SK-N-SH (cell line): Measurements from ENCODE around the gene CSTF3. TPM values are rescaled to one million over a fixed set of nuclear protein-coding genes. Genes with fewer than 3 reads are reported as not detected.

Experiments
- CTCF ChIA-PET: fragments of 300-600, 350-600 bp; formaldehyde crosslinking; extraction: SDS; loops from one replicate; lab custom pipeline; 2021; lab: Yijun Ruan, JAX
- POLR2A ChIA-PET: fragments of 350-600 bp; sonication (Branson Sonifier 250); formaldehyde crosslinking; extraction: SDS; loops from one replicate; lab custom pipeline; 2020; ENCODE audit warnings: antibody characterized with exemption, inconsistent platforms; lab: Yijun Ruan, JAX
- DNase-seq: peaks from one replicate; pipeline ENCODE4 v3.0.0; 2012
- H2AFZ ChIP-seq: fragments of 200-600 bp; sonication (generic); 2 replicates; pipeline ENCODE4 v1.8.1; 2016; ENCODE audit warnings: antibody characterized with exemption, mild to moderate bottlenecking, low read depth
- H3F3A ChIP-seq: fragments of 200-600 bp; sonication (generic); replicated peaks from 2 replicates; pipeline ENCODE3; 2016; ENCODE audit warnings: antibody characterized with exemption, mild to moderate bottlenecking; ENCODE audit not compliant: insufficient read depth
- H3K27ac ChIP-seq, 2 experiments: fragments of 200-500 bp in 1 of 2; fragments of 200-600 bp in 1 of 2; sonication (Bioruptor generic) in 1 of 2; sonication (generic), shearing (Covaris generic) in 1 of 2; 2 replicates each; pipeline versions ENCODE4 v1.5.1 to v1.6.1; 2014 to 2016; ENCODE audit warnings: low read depth in 2 of 2, inconsistent platforms in 1 of 2, low read length in 1 of 2, mild to moderate bottlenecking in 1 of 2, mixed read lengths in 1 of 2
- H3K27me3 ChIP-seq: fragments of 200-600 bp; sonication (generic), shearing (Covaris generic); 2 replicates; pipeline ENCODE4 v1.6.1; 2016; ENCODE audit warnings: mixed run types; ENCODE audit not compliant: insufficient read depth
- H3K36me3 ChIP-seq, 2 experiments: fragments of 200-500 bp in 1 of 2; fragments of 200-600 bp in 1 of 2; sonication (Bioruptor generic) in 1 of 2; sonication (generic) in 1 of 2; replicated peaks in 1 of 2; 2 replicates each; pipeline versions ENCODE3 to v1.5.1; 2014 to 2016; ENCODE audit warnings: low read length in 1 of 2, mild to moderate bottlenecking in 1 of 2; ENCODE audit not compliant: insufficient read depth in 2 of 2, control insufficient read depth in 1 of 2
- H3K4me1 ChIP-seq, 2 experiments: fragments of 200-500 bp in 1 of 2; fragments of 200-600 bp in 1 of 2; sonication (Bioruptor generic) in 1 of 2; sonication (generic), shearing (Covaris generic) in 1 of 2; 2 replicates each; pipeline versions ENCODE4 v1.5.1 to v1.6.1; 2014 to 2016; ENCODE audit warnings: low read depth in 1 of 2, low read length in 1 of 2, mixed run types in 1 of 2; ENCODE audit not compliant: insufficient read depth in 2 of 2, control insufficient read depth in 1 of 2
- H3K4me2 ChIP-seq: fragments of 200-600 bp; sonication (generic), shearing (Covaris generic); 2 replicates; pipeline ENCODE4 v1.6.1; 2017; ENCODE audit warnings: mixed run types
- H3K4me3 ChIP-seq, 2 experiments: fragments of 200-500 bp in 1 of 2; fragments of 200-600 bp in 1 of 2; sonication (Bioruptor generic) in 1 of 2; sonication (generic), shearing (Covaris generic) in 1 of 2; 2 replicates each; pipeline versions ENCODE4 v1.5.1 to v1.8.1; 2014 to 2016; ENCODE audit warnings: low read depth in 2 of 2, inconsistent platforms in 1 of 2, low read length in 1 of 2, mild to moderate bottlenecking in 1 of 2, mixed read lengths in 1 of 2, moderate library complexity in 1 of 2
- H3K79me2 ChIP-seq: fragments of 200-600 bp; sonication (generic); 2 replicates; pipeline ENCODE4 v1.8.1; 2017; ENCODE audit warnings: mild to moderate bottlenecking; ENCODE audit not compliant: insufficient read depth
- H3K9ac ChIP-seq: fragments of 200-600 bp; sonication (generic); 2 replicates; pipeline ENCODE4 v1.6.1; 2017; ENCODE audit warnings: mixed run types
- H3K9me2 ChIP-seq: fragments of 200-600 bp; sonication (generic); 2 replicates; pipeline ENCODE4 v1.6.1; 2017; ENCODE audit warnings: mixed run types
- H3K9me3 ChIP-seq: fragments of 200-600 bp; sonication (generic); 2 replicates; pipeline ENCODE4 v1.6.1; 2017; ENCODE audit warnings: mixed run types, mild to moderate bottlenecking, moderate library complexity
- H4K20me1 ChIP-seq: fragments of 200-600 bp; sonication (generic); 2 replicates; pipeline ENCODE4 v1.6.1; 2017; ENCODE audit warnings: mild to moderate bottlenecking, mixed run types; ENCODE audit not compliant: insufficient read depth
- CHD2 ChIP-seq: fragments of 150-350 bp; IDR thresholded peaks from 2 replicates; pipeline ENCODE4 v1.6.1; 2018; ENCODE audit warnings: low read length; ENCODE audit not compliant: partially characterized antibody
- ELF1 ChIP-seq: IDR thresholded peaks from 2 replicates; pipeline ENCODE4 v1.4.0; 2012
- EP300 ChIP-seq, 2 experiments: IDR thresholded peaks; 2 replicates each; pipeline versions ENCODE4 v1.4.0 to v1.6.1; 2012; ENCODE audit warnings: borderline replicate concordance in 1 of 2, low read depth in 1 of 2, low read length in 1 of 2
- EZH2phosphoT487 ChIP-seq: fragments of 200-600 bp; sonication (generic); IDR thresholded peaks from 2 replicates; pipeline ENCODE4 v1.6.1; 2017; ENCODE audit warnings: low read depth, mixed run types, mild to moderate bottlenecking, antibody characterized with exemption, moderate library complexity, borderline replicate concordance
- FOSL2 ChIP-seq: IDR thresholded peaks from 2 replicates; pipeline ENCODE4 v1.4.0; 2012; ENCODE audit warnings: low read depth, mild to moderate bottlenecking, moderate library complexity, borderline replicate concordance
- MEF2A ChIP-seq: IDR thresholded peaks from 2 replicates; pipeline ENCODE4 v1.4.0; 2012; ENCODE audit warnings: low read depth, borderline replicate concordance
- MXI1 ChIP-seq: IDR thresholded peaks from 2 replicates; pipeline ENCODE4 v1.6.1; 2012; ENCODE audit warnings: mild to moderate bottlenecking, low read depth, low read length, improper control_type of control experiment
- PBX3 ChIP-seq: IDR thresholded peaks from 2 replicates; pipeline ENCODE4; 2012
- POLR2AphosphoS5 ChIP-seq: IDR thresholded peaks from 2 replicates; pipeline ENCODE4 v1.6.1; 2012; ENCODE audit warnings: low read depth, low read length
- RCOR1 ChIP-seq: fragments of 150-350 bp; IDR thresholded peaks from 2 replicates; pipeline ENCODE4 v1.6.1; 2017; ENCODE audit warnings: antibody characterized with exemption, low read length
- REST ChIP-seq: IDR thresholded peaks from 2 replicates; pipeline ENCODE4 v1.6.1; 2012; ENCODE audit warnings: mild to moderate bottlenecking, low read depth, low read length, moderate library complexity
- TCF12 ChIP-seq: IDR thresholded peaks from 2 replicates; pipeline ENCODE4 v1.4.0; 2012
- USF1 ChIP-seq: IDR thresholded peaks from 2 replicates; pipeline ENCODE4 v1.4.0; 2012; ENCODE audit warnings: low read depth, borderline replicate concordance
- YY1 ChIP-seq: IDR thresholded peaks from 2 replicates; pipeline ENCODE4 v1.4.0; 2012; ENCODE audit warnings: low read depth, mild to moderate bottlenecking
- ZBTB33 ChIP-seq: IDR thresholded peaks from 2 replicates; pipeline ENCODE4 v1.4.0; 2012; ENCODE audit warnings: low read depth, borderline replicate concordance
- WGBS: methylation state at CpG from one replicate; pipeline ENCODE4 v1.1.6; 2017; ENCODE audit warnings: low lambda C conversion rate; 5-methylcytosine and 5-hydroxymethylcytosine counted together
- polyA plus RNA-seq, 3 experiments: library from polyadenylated mRNA; depleted of rRNA; stranded (reverse); fragments of >200 nt; gene quantifications; 2 replicates each; pipeline ENCODE4 v1.2.3, GENCODE V29; 2012

Gene CSTF3
- polyA plus RNA-seq, 1 of the 3 experiments (the other 2 are of a cell fraction): 26.3 TPM

GRCh38 chr11:33109294-33109895 is 51.9 kb downstream of the CSTF3 start:
- TF ChIP-seq RCOR1: no peak
- Histone ChIP-seq H3K9ac (no peak overlapping the region), H3K9me3 (no peaks in the 10 kb centered on the region), H3K9me2 (no peaks in the 10 kb centered on the region), H3K27ac (no peak overlapping the region), H4K20me1 (no peaks in the 10 kb centered on the region), H2AFZ (no peak overlapping the region), H3K36me3 (peaks cover 6 to 21% of the 10 kb centered on the region in 2 experiments), H3K4me2 (no peak overlapping the region), H3K79me2 (no peaks in the 10 kb centered on the region), H3F3A (peaks cover 9% of the 10 kb centered on the region), H3K4me3 (no peak overlapping the region), H3K4me1 (no peaks in the 10 kb centered on the region; a peak in 1 of 4 replicates), H3K27me3 (no peaks in the 10 kb centered on the region)
- no peak for DNase-seq
- POLR2A ChIA-PET: no interaction called here
- CTCF ChIA-PET: interaction anchor here (0.7 kb wide), 1 partner anchor 26 kb away, joined by 3 read pairs; no protein-coding TSS in a partner anchor

GRCh38 chr11:33103836-33104235 is 57.4 kb downstream of the CSTF3 start:
- no peak overlapping the region for H2AFZ ChIP-seq
- H3K27ac ChIP-seq: no peak overlapping the region
- no peaks in the 10 kb centered on the region for H3K79me2 ChIP-seq
- no peak for DNase-seq
- no peaks in the 10 kb centered on the region; a peak in 1 of 4 replicates for H3K4me1 ChIP-seq
- ChIA-PET POLR2A (no interaction called here), CTCF (interaction anchor here (0.9 kb wide), 1 partner anchor 64 kb away, joined by 3 read pairs; no protein-coding TSS in a partner anchor)
- H4K20me1 ChIP-seq: no peaks in the 10 kb centered on the region
- no peaks in the 10 kb centered on the region for H3K9me2 ChIP-seq
- H3K9me3 ChIP-seq: no peaks in the 10 kb centered on the region
- H3K4me2 ChIP-seq: no peak overlapping the region
- peaks cover 15% of the 10 kb centered on the region for H3F3A ChIP-seq
- no peaks in the 10 kb centered on the region for H3K27me3 ChIP-seq
- no peak for TF ChIP-seq FOSL2
- TF ChIP-seq USF1: no peak
- no peak for TF ChIP-seq CHD2
- TF ChIP-seq PBX3: no peak
- TF ChIP-seq EZH2phosphoT487: no peak
- no peak for TF ChIP-seq MEF2A
- no peak for TF ChIP-seq MXI1
- TF ChIP-seq POLR2AphosphoS5: no peak
- peaks cover 38 to 55% of the 10 kb centered on the region in 2 experiments for H3K36me3 ChIP-seq
- no peak overlapping the region for H3K9ac ChIP-seq
- no peak overlapping the region for H3K4me3 ChIP-seq

- H3K4me1 ChIP-seq: no peaks in the 10 kb centered on the region
- no peak overlapping the region for H2AFZ ChIP-seq
- no peak overlapping the region for H3K27ac ChIP-seq
- no peaks in the 10 kb centered on the region for H4K20me1 ChIP-seq
- DNase-seq: no peak
- 8% methylated on average over 1 of the region's 1 CpG for WGBS
- no peaks in the 10 kb centered on the region for H3K9me3 ChIP-seq
- no peaks in the 10 kb centered on the region for H3K27me3 ChIP-seq
- ChIA-PET CTCF (interaction anchor here (1.2 kb wide), 1 partner anchor 28 kb away, joined by 4 read pairs; no protein-coding TSS in a partner anchor), POLR2A (no interaction called here)
- peaks cover 55 to 58% of the 10 kb centered on the region in 2 experiments for H3K36me3 ChIP-seq
- H3K9ac ChIP-seq: no peak overlapping the region
- no peak overlapping the region for H3K4me2 ChIP-seq
- H3K79me2 ChIP-seq: no peaks in the 10 kb centered on the region
- no peaks in the 10 kb centered on the region for H3K9me2 ChIP-seq
- no peak overlapping the region for H3K4me3 ChIP-seq
- H3F3A ChIP-seq: peaks cover 7% of the 10 kb centered on the region
- TF ChIP-seq TCF12 (no peak), EP300 (IDR thresholded peaks at IDR 0.05; ENCODE audit: borderline replicate concordance in 1 of 2, low read depth in 1 of 2, low read length in 1 of 2) (no peak), REST (no peak), ZBTB33 (no peak), EZH2phosphoT487 (no peak), ELF1 (no peak), YY1 (no peak)
These were observed 67.1 kb downstream of the CSTF3 start for GRCh38 chr11:33094157-33094556.
